A673 (cell line): ENCODE data around the gene THSD7B. TPM values are rescaled to one million over a fixed set of nuclear protein-coding genes. Genes with fewer than 3 reads are reported as not detected.

Experiments
- BruUV-seq: library from RNA; stranded (reverse); fragments of 400-500 nt; replicated peaks from 2 replicates; lab custom pipeline; 2021; lab: Mats Ljungman, UMichigan
- CTCF ChIA-PET: fragments of 300-600 bp; sonication (Branson Sonifier 250); formaldehyde crosslinking; loops from one replicate; lab custom pipeline; 2022; ENCODE audit warnings: antibody characterized with exemption; lab: Charles Lee
- POLR2A ChIA-PET: fragments of 300-600 bp; sonication (Branson Sonifier 250); formaldehyde crosslinking; loops from one replicate; lab custom pipeline; 2022; ENCODE audit warnings: antibody characterized with exemption; ENCODE audit not compliant: low non-redundant PET; lab: Charles Lee
- DNase-seq: peaks from one replicate; pipeline ENCODE4 v3.0.0-alpha.2; 2015; ENCODE audit warnings: low spot score
- H3K27ac ChIP-seq: fragments of 200-600 bp; sonication (generic); 2 replicates; pipeline ENCODE4 v1.5.1; 2016; ENCODE audit warnings: mixed run types, low read depth, mild to moderate bottlenecking, mixed read lengths, antibody characterized with exemption, low read length; ENCODE audit not compliant: poor library complexity, severe bottlenecking
- H3K27me3 ChIP-seq: fragments of 200-600 bp; sonication (generic); replicated peaks from 2 replicates; pipeline ENCODE4 v1.6.1; 2017; ENCODE audit warnings: mixed run types, low read depth, mild to moderate bottlenecking, mixed read lengths, antibody characterized with exemption, low read length; ENCODE audit not compliant: insufficient read depth, poor library complexity
- H3K36me3 ChIP-seq: fragments of 200-600 bp; sonication (generic); 2 replicates; pipeline ENCODE4 v1.6.1; 2016; ENCODE audit warnings: mixed run types, mild to moderate bottlenecking, mixed read lengths, antibody characterized with exemption, low read length; ENCODE audit not compliant: insufficient read depth, poor library complexity, severe bottlenecking
- H3K4me1 ChIP-seq: fragments of 200-600 bp; sonication (generic); 2 replicates; pipeline ENCODE4 v1.6.1; 2017; ENCODE audit warnings: mixed run types, mild to moderate bottlenecking, mixed read lengths, antibody characterized with exemption, low read length; ENCODE audit not compliant: insufficient read depth, poor library complexity, severe bottlenecking
- H3K4me3 ChIP-seq: fragments of 200-600 bp; sonication (generic); 2 replicates; pipeline ENCODE4 v1.5.1; 2016; ENCODE audit warnings: low read depth, mixed run types, mild to moderate bottlenecking, mixed read lengths, low read length; ENCODE audit not compliant: poor library complexity, severe bottlenecking
- H3K9me3 ChIP-seq: fragments of 200-600 bp; sonication (generic); 2 replicates; pipeline ENCODE4 v1.6.1; 2016; ENCODE audit warnings: mixed run types, low read depth, mild to moderate bottlenecking, mixed read lengths, antibody characterized with exemption, low read length; ENCODE audit not compliant: poor library complexity, severe bottlenecking
- CTCF ChIP-seq: fragments of 300-800, 200-600 bp; sonication (generic); conservative IDR thresholded peaks from 2 replicates; pipeline ENCODE4 v1.5.1; 2017; ENCODE audit warnings: low read depth, mild to moderate bottlenecking, antibody characterized with exemption, low read length, moderate library complexity, mixed read lengths
- EZH2 ChIP-seq: fragments of 200-600 bp; sonication (generic); IDR thresholded peaks from 2 replicates; pipeline ENCODE4 v1.6.1; 2017; ENCODE audit warnings: borderline replicate concordance, low read depth, mild to moderate bottlenecking, mixed read lengths, antibody characterized with exemption, low read length; ENCODE audit not compliant: poor library complexity, severe bottlenecking
- intact Hi-C: fragments of 100-400 bp; cut with micrococcal nuclease; formaldehyde crosslinking; loops from one replicate; pipeline ENCODE4 v1.10.0; 2022; ENCODE audit not compliant: unreplicated experiment
- total RNA-seq: library from RNA; stranded (reverse); gene quantifications from 2 replicates; pipeline ENCODE4 v1.2.3, GENCODE V29; 2021

THSD7B gene
- total RNA-seq, 1 experiment from 2014 or later, result not detected

DNA sequence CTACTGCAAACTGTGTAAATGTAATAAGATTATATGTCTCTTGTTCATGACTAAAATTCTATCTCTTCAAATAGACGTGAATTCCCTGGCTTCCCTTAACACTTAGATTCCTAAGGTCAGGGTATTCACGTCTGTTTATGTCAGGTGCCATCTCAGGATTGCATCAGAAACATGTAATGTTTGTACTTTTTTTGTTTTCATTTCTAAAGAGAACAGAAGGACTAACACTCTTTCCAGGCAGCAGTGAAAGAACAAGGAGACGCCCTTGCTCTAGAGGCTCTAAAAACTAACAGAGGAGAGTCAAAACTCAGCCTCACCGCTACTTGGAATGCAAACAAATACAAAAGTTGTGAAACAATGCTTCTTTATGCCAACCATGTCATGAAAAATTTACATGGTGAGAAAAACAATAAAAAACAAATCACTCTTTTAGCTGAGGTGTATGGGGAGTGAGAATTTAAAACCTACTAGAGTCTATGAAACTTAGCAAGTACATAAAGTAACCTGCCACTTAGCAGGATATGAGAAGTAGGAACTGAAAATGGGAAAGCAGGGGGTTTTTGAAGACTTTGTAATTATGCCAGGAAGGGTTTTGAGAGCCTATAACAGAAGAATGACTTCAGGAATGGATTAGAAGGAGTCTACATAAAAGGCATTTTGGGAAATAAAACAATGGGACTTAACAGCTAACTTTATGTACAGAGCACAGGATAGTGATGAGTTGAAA, 522.7 kb downstream of the THSD7B start:
- CTCF ChIA-PET, result no interaction called here
- TF ChIP-seq EZH2 (no peak), CTCF (no peak)
- DNase-seq, result no peak
- intact Hi-C loops, result no loop called here
- Histone ChIP-seq H3K4me1 (no peaks in the 10 kb centered on the region), H3K36me3 (no peaks in the 10 kb centered on the region), H3K27ac (no peak overlapping the region), H3K4me3 (no peak overlapping the region), H3K9me3 (no peaks in the 10 kb centered on the region), H3K27me3 (no peaks in the 10 kb centered on the region)
- POLR2A ChIA-PET, result no interaction called here
- no TSS peak for BruUV-seq

DNA sequence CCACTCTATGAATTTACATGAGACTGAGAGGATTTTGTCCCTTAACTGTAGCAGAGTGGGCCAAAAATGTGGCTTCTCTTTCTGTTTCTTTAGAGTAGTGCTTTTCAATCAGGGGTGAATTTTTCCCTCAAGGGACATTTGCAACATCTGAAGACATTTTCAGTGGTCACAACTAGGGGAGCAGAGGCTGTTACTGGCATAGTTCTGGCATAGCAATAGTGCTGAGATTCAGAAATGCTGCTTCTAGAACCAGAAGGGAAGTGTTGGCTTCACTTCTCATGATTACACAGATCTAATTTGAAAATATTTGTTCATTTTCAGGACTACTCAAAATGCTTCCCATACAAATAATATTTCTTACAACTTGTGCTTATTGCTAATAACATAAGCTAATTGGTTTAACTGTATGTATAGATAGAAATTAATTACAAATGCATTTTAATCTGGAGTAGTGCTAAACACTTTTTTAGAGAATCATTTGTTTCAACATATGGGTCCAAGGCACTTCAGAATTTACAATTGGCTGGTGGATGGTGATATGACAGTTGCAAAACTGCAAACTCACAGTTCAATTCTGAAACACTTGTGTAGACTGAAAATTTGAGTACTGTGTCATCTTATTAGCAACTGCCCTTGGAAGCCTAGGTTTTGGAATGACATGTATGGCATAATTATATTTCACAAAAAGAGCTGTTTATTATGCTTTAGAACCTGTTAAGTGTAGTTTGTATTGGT, 526.7 kb downstream of the THSD7B start:
- TF ChIP-seq EZH2, result no peak
- no peak for TF ChIP-seq CTCF
- no peaks in the 10 kb centered on the region for H3K4me1 ChIP-seq

GRCh38 chr2:137298377-137298776, 533.0 kb downstream of the THSD7B start:
- no TSS peak for BruUV-seq
- POLR2A ChIA-PET, result no interaction called here
- no peak overlapping the region for H3K4me3 ChIP-seq
- no peak for DNase-seq
- no peak overlapping the region for H3K27ac ChIP-seq
- CTCF ChIA-PET, result no interaction called here
- intact Hi-C loops, result no loop called here
- no peaks in the 10 kb centered on the region for H3K27me3 ChIP-seq
- no peak for TF ChIP-seq CTCF
- no peak for TF ChIP-seq EZH2
- peaks cover 5% of the 10 kb centered on the region for H3K9me3 ChIP-seq
- no peaks in the 10 kb centered on the region for H3K4me1 ChIP-seq
- no peaks in the 10 kb centered on the region for H3K36me3 ChIP-seq

More for the DNA sequence above, 526.7 kb downstream of the THSD7B start:
- BruUV-seq, result no TSS peak
- no peak overlapping the region for H3K4me3 ChIP-seq
- DNase-seq, result no peak
- POLR2A ChIA-PET, result no interaction called here
- H3K9me3 ChIP-seq, result no peaks in the 10 kb centered on the region
- no peaks in the 10 kb centered on the region for H3K27me3 ChIP-seq
- no peaks in the 10 kb centered on the region for H3K36me3 ChIP-seq
- CTCF ChIA-PET, result no interaction called here
- no peak overlapping the region for H3K27ac ChIP-seq
- intact Hi-C loops, result no loop called here
